ENCODE measurements around the gene STAC3. TPM values are rescaled to one million over a fixed set of nuclear protein-coding genes. Genes with fewer than 3 reads are reported as not detected.
"Not testable (repeated sequence)": the region's sequence is repeated elsewhere in the genome, so short reads cannot be mapped to it uniquely, and the experiment has no call there.

Gene STAC3
- total and polyA plus RNA-seq, 2 of the 13 experiments (the other 11 are each of a cell fraction or from before 2014, with no cell fraction given): 0.18 to 0.22 TPM

DNA sequence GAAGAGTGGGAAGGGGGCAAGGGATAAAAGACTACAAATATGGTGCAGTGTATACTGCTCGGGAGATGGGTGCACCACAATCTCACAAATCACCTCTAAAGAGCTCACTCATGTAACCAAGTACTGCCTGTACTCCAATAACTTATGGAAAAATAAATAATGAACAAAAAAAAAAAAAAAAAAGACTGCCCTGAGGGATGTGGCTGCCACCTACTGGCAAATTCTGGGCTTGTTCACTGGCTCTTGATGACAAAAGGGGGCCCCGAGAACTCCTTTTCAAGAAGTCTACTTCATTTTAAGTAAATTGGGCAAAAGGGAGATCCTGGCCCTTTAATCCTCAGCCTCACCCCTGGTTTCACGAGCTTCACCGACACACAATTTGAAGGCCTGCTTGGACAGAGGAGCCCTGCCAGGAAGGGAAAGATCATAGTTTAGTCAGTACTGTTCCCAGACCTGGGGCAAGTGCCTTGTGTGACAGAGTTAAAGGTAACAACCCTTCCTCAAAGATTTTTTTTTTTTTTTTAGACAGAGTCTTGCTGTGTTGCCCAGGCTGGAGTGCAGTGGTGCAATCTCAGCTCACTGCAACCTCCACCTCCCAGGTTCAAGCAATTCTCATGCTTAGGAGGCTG lies 26.1 kb upstream of the STAC3 start:
- Histone ChIP-seq H3K4me2 (ENCODE audit: low read depth, low read length) (no peak overlapping the region), H2AFZ (ENCODE audit: low read length) (no peak overlapping the region), H3K27ac (ENCODE audit: extremely low read length, insufficient read depth, low read length) (no peak overlapping the region), H3K9me3 (ENCODE audit: low read length) (no peaks in the 10 kb centered on the region), H3K9ac (ENCODE audit: insufficient read depth, low read depth, low read length) (no peak overlapping the region), H3K4me1 (ENCODE audit: insufficient read depth, low read length) (peaks cover 16% of the 10 kb centered on the region), H3K79me2 (ENCODE audit: insufficient read depth, low read length) (no peaks in the 10 kb centered on the region), H3K36me3 (replicated peaks in 1 of 2; ENCODE audit: control insufficient read depth in 1 of 2, insufficient read depth in 2 of 2, low read length in 2 of 2) (peaks cover 6 to 34% of the 10 kb centered on the region in 2 experiments; a peak in 4 of 5 replicates), H3K27me3 (ENCODE audit: control insufficient read depth in 1 of 2, insufficient read depth in 2 of 2, low read length in 2 of 2) (no peaks in the 10 kb centered on the region), H3K4me3 (replicated peaks in 1 of 3; ENCODE audit: insufficient read depth in 1 of 3, low read depth in 2 of 3, low read length in 3 of 3) (no peak overlapping the region), H4K20me1 (ENCODE audit: insufficient read depth, low read length) (no peaks in the 10 kb centered on the region)
- ATAC-seq: peak; percentile 25; the same call in 1 of the 3 replicates
- FAIRE-seq: no peak
- peak; percentile 22 for TF ChIP-seq XRCC5 (optimal IDR thresholded peaks at IDR 0.05; ENCODE audit: low read length)
- TF ChIP-seq, protein P1, sequence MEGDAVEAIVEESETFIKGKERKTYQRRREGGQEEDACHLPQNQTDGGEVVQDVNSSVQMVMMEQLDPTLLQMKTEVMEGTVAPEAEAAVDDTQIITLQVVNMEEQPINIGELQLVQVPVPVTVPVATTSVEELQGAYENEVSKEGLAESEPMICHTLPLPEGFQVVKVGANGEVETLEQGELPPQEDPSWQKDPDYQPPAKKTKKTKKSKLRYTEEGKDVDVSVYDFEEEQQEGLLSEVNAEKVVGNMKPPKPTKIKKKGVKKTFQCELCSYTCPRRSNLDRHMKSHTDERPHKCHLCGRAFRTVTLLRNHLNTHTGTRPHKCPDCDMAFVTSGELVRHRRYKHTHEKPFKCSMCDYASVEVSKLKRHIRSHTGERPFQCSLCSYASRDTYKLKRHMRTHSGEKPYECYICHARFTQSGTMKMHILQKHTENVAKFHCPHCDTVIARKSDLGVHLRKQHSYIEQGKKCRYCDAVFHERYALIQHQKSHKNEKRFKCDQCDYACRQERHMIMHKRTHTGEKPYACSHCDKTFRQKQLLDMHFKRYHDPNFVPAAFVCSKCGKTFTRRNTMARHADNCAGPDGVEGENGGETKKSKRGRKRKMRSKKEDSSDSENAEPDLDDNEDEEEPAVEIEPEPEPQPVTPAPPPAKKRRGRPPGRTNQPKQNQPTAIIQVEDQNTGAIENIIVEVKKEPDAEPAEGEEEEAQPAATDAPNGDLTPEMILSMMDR (CRISPR knock-in tag; IDR thresholded peaks at IDR 0.05): peak; percentile 29; the same call in 1 of the 2 replicates
- TF ChIP-seq JUN (CRISPR knock-in tag; IDR thresholded peaks at IDR 0.05): no peak
- TF ChIP-seq, protein P2, sequence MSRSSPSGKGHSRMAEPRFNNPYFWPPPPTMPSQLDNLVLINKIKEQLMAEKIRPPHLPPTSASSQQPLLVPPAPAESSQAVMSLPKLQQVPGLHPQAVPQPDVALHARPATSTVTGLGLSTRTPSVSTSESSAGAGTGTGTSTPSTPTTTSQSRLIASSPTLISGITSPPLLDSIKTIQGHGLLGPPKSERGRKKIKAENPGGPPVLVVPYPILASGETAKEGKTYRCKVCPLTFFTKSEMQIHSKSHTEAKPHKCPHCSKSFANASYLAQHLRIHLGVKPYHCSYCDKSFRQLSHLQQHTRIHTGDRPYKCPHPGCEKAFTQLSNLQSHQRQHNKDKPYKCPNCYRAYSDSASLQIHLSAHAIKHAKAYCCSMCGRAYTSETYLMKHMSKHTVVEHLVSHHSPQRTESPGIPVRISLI (CRISPR knock-in tag; IDR thresholded peaks at IDR 0.05; ENCODE audit: borderline replicate concordance): peak; percentile 89
- in situ Hi-C loops (cut with HindIII; ENCODE audit: extremely low pct_ligation_motif_present, low pct_unique_long_range_greater_than_20kb) (no loop called here), intact Hi-C loops (cut with micrococcal nuclease; ENCODE audit: unreplicated experiment) (no loop called here)
- ChIA-PET CTCF (ENCODE audit: low intra/inter-chr PET ratio, low total read pairs) (interaction anchor here (1.9 kb wide), 1 partner anchor 13 kb away, joined by 8 read pairs; no protein-coding TSS in a partner anchor), POLR2A (no interaction called here)
- WGBS (ENCODE audit: low lambda C conversion rate): 90% methylated on average over 4 of the region's 4 CpGs
- DNase-seq (ENCODE audit: low spot score): peak; percentile 21
- no TSS peak for BruUV-seq (replicated peaks)

DNA sequence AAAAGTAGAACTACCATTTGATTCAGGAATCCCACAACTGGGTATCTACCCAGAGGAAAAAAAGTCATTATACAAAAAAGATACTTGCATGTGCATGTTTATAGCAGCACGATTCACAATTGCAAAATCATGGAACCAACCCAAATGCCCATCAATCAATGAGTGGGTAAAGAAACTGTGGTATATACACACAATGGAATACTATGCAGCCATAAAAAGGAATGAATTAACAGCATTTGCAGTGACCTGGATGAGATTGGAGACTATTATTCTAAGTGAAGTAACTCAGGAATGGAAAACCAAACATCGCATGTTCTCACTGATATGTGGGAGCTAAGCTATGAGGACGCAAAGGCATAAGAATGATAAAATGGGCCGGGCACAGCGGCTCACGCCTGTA lies 25.2 kb upstream of the STAC3 start:
- peaks cover 6 to 30% of the 10 kb centered on the region in 2 experiments; a peak in 4 of 5 replicates for H3K36me3 ChIP-seq (replicated peaks in 1 of 2; ENCODE audit: control insufficient read depth in 1 of 2, insufficient read depth in 2 of 2, low read length in 2 of 2)
- H3K4me2 ChIP-seq (ENCODE audit: low read depth, low read length); H4K20me1 ChIP-seq (ENCODE audit: insufficient read depth, low read length); H2AFZ ChIP-seq (ENCODE audit: low read length); H3K27ac ChIP-seq (ENCODE audit: extremely low read length, insufficient read depth, low read length); BruUV-seq (replicated peaks); H3K9me3 ChIP-seq (ENCODE audit: low read length); intact Hi-C loops (cut with micrococcal nuclease; ENCODE audit: unreplicated experiment); H3K79me2 ChIP-seq (ENCODE audit: insufficient read depth, low read length); H3K4me3 ChIP-seq (replicated peaks in 1 of 3; ENCODE audit: insufficient read depth in 1 of 3, low read depth in 2 of 3, low read length in 3 of 3); H3K9ac ChIP-seq (ENCODE audit: insufficient read depth, low read depth, low read length); FAIRE-seq; POLR2A ChIA-PET; DNase-seq (ENCODE audit: low spot score); ATAC-seq; H3K27me3 ChIP-seq (ENCODE audit: control insufficient read depth in 1 of 2, insufficient read depth in 2 of 2, low read length in 2 of 2); in situ Hi-C loops (cut with HindIII; ENCODE audit: extremely low pct_ligation_motif_present, low pct_unique_long_range_greater_than_20kb): not testable (repeated sequence)
- peaks cover 16% of the 10 kb centered on the region for H3K4me1 ChIP-seq (ENCODE audit: insufficient read depth, low read length)
- WGBS (ENCODE audit: low lambda C conversion rate): 95% methylated on average over 6 of the region's 6 CpGs
- CTCF ChIA-PET (ENCODE audit: low intra/inter-chr PET ratio, low total read pairs): interaction anchor here (1.9 kb wide), 1 partner anchor 12 kb away, joined by 8 read pairs; no protein-coding TSS in a partner anchor
